ENCODE data around the gene COPZ2.
"Not testable (repeated sequence)": the region's sequence is repeated elsewhere in the genome, so short reads cannot be mapped to it uniquely, and the experiment has no call there.

COPZ2 gene

DNA sequence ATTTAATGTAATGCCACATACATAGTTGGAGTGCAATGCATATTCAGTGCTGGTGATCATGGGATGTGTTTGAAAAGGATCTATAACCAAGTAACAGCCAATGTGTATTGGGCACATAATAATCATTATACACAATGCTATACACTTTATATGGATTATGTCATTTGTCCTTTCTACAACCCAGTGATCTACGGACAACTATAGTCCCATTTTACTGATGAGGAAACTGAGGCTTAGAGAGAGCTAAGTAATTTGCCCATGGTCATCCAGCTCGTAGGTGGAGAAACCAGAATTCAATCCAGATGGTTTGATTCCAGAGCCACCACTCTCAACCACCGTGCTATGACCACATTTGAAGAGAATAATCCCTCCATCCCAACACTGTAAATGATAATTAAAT lies 27.4 kb downstream of the COPZ2 start:
- no peak overlapping the region for H3K4me3 ChIP-seq (ENCODE audit: control insufficient read depth, low read depth, low read length)
- TF ChIP-seq, protein P1, sequence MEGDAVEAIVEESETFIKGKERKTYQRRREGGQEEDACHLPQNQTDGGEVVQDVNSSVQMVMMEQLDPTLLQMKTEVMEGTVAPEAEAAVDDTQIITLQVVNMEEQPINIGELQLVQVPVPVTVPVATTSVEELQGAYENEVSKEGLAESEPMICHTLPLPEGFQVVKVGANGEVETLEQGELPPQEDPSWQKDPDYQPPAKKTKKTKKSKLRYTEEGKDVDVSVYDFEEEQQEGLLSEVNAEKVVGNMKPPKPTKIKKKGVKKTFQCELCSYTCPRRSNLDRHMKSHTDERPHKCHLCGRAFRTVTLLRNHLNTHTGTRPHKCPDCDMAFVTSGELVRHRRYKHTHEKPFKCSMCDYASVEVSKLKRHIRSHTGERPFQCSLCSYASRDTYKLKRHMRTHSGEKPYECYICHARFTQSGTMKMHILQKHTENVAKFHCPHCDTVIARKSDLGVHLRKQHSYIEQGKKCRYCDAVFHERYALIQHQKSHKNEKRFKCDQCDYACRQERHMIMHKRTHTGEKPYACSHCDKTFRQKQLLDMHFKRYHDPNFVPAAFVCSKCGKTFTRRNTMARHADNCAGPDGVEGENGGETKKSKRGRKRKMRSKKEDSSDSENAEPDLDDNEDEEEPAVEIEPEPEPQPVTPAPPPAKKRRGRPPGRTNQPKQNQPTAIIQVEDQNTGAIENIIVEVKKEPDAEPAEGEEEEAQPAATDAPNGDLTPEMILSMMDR (conservative IDR thresholded peaks at IDR 0.05; ENCODE audit: control insufficient read depth, insufficient read depth, low read depth, low read length), result no peak
- no peak for DNase-seq (ENCODE audit: low read depth)

DNA sequence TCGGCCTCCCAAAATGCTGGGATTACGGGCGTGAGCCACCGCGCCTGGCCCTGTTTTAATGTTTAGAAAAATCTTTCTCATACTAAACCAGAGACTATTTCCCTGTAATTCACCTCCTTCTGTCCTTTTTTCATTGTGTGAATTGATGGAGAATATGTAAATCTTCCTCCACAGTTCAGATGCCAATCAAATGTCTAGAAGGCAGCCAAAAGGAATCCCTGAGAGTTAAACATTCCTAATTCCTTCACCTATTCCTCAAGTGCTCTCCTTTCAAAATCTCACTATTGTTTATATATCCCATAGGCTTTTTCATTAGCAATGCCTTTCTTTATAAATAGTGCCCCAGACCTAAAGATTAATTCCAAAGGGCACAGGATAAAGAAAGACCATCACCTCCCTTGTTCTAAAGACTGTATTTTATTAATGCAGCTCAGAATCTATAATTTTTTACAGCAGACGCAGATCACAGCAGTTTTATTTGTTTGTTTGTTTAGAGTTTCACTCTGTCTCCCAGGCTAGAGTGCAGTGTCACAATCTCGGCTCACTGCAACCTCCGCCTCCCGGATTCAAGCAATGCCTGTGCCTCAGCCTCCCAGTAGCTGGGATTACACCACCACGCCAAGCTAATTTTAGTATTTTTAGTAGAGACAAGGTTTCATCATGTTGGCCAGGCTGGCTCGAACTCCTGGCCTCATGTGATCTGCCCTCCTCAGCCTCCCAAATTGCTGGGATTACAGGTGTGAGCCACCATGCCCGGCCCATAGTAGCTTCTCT lies 30.5 kb downstream of the COPZ2 start:
- TF ChIP-seq, protein P1 (conservative IDR thresholded peaks at IDR 0.05; ENCODE audit: control insufficient read depth, insufficient read depth, low read depth, low read length), result no peak
- no peak for DNase-seq (ENCODE audit: low read depth)
- no peak overlapping the region for H3K4me3 ChIP-seq (ENCODE audit: control insufficient read depth, low read depth, low read length)

DNA sequence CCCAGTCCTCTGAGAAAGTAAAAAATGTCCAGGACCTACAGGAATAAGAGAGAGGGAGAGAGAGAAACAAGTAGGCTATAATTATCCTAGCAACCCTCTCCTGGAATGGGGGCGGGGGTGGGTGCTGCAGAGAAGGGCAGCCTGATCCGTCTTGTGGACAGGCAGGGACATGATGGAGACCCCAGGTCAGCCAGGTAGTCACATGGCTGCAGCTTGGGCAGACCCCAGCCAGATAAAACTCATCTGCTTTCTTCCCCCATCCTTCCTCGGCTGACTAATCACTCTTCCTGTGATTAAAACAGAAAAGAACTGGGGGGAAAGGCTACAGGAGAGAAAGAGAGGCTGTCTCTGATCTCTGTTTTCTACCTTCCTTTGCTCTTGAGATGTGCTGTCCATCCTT lies 32.6 kb downstream of the COPZ2 start:
- no peak for DNase-seq (ENCODE audit: low read depth)
- H3K4me3 ChIP-seq (ENCODE audit: control insufficient read depth, low read depth, low read length), result no peak overlapping the region
- TF ChIP-seq, protein P1 (conservative IDR thresholded peaks at IDR 0.05; ENCODE audit: control insufficient read depth, insufficient read depth, low read depth, low read length), result no peak

DNA sequence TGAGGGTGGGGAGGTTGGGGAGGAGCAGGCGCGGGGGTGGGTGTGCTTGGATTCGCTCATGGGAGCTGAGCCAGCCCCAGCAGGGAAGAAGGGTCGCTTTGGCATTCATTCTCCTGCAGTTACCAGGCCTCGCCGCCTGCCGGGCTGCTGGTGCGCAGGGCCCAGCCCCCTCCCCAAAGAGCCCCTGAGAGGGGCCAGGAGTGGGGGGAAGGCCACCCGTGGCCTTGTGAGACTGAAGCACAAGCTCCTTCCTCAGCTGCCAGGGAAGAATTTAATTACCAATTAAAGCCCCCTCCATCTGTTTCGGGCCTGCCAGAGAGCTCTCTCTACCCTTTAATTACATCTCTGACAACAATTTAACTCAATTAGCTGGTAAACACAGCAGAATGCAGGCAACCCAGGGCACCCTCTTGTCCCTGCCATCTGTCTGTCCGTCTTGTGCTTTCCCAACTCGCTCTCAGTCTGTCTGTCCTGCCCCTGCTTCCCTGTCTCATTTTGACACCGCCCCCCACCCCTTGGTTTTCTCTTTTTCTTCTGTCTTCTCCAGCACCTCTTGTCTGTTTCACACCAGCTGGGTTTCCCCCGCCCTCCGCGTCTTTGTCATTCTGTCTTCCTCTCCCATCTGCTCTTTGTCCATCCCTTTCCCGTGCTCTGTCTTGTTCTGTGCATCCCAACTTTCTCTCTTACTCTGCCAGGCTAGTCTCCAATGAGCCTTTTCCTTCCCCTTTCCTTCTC lies 34.0 kb downstream of the COPZ2 start:
- no peak overlapping the region for H3K4me3 ChIP-seq (ENCODE audit: control insufficient read depth, low read depth, low read length)
- TF ChIP-seq, protein P1 (conservative IDR thresholded peaks at IDR 0.05; ENCODE audit: control insufficient read depth, insufficient read depth, low read depth, low read length), result no peak
- DNase-seq (ENCODE audit: low read depth), result no peak

DNA sequence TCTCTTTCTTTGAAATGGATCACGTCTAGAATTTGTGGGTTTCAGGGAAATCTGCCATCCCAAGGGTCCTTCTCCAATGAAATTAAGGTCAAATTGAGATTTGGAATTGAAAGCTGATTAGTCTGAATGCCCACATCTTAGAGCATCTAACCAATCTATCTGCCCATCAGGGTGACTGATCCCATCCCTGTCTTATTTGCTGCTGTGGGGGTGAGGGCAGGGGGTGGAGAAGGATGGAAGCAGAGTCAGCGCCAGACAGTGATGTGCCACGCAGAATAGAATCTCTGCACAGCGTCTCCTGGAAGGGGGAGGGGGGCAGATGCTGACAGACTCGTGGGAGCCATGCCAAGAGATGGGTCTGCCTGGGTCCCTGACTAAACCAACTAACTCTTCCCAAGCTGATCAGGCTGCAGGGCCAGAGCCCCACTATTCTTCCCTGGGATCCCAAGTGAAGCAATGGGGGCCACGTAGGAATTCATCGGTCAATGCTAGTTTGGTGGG lies 34.6 kb downstream of the COPZ2 start:
- no peak overlapping the region for H3K4me3 ChIP-seq (ENCODE audit: control insufficient read depth, low read depth, low read length)
- TF ChIP-seq, protein P1 (conservative IDR thresholded peaks at IDR 0.05; ENCODE audit: control insufficient read depth, insufficient read depth, low read depth, low read length), result no peak
- DNase-seq (ENCODE audit: low read depth), result no peak

DNA sequence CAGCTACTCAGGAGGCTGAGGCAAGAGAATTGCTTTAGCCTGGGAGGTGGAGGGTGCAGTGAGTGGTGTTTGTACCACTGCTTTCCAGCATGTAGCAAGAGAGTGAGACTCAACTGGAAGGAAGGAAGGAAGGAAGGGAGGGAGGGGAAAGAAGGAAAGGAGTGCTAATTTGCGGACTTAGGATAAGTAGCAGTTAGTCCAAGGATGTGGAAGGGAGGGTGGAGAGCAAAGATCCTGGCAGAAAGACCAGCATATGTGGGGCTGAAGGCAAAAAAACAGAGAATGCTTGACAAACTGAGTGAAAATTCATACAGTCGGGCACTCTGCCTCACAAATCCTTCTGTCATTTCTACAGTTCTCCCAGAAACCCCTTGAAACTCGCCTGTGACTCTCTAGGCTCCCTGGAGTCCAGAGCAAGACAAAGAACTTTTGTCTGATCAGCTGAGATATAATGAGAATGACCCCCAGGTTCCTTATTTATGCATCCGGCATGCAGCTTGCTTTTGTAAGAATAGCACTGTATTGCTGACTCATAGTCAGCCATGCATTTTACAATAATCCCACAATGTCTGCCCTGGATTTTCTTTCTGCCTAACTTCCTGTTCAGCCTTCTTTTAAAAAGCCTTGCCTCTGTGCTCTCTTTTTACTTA lies 35.2 kb downstream of the COPZ2 start:
- peak; percentile 74 for DNase-seq (ENCODE audit: low read depth)
- TF ChIP-seq, protein P1 (conservative IDR thresholded peaks at IDR 0.05; ENCODE audit: control insufficient read depth, insufficient read depth, low read depth, low read length), result no peak
- no peak overlapping the region for H3K4me3 ChIP-seq (ENCODE audit: control insufficient read depth, low read depth, low read length)

DNA sequence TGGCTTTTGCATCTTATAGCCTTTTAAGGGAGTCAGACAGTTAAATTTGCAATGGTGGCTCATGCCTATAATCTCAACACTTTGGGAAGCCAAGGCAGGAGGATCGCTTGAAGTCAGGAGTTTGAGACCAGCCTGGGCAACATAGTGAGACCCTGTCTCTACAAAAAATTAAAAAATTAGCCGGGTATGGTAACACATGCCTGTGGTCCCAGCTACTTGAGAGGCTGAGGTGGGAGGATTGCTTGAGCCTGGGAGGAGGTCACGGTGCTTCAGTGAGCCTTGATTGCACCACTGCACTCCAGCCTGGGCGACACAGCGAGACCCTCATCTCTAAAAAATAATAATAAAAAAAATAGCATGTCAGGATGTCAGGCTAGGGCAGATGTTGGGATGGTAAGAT lies 35.9 kb downstream of the COPZ2 start:
- DNase-seq (ENCODE audit: low read depth); H3K4me3 ChIP-seq (ENCODE audit: control insufficient read depth, low read depth, low read length): not testable (repeated sequence)
